ENCODE measurements around the gene ANKRD34C.

Gene ANKRD34C

DNA sequence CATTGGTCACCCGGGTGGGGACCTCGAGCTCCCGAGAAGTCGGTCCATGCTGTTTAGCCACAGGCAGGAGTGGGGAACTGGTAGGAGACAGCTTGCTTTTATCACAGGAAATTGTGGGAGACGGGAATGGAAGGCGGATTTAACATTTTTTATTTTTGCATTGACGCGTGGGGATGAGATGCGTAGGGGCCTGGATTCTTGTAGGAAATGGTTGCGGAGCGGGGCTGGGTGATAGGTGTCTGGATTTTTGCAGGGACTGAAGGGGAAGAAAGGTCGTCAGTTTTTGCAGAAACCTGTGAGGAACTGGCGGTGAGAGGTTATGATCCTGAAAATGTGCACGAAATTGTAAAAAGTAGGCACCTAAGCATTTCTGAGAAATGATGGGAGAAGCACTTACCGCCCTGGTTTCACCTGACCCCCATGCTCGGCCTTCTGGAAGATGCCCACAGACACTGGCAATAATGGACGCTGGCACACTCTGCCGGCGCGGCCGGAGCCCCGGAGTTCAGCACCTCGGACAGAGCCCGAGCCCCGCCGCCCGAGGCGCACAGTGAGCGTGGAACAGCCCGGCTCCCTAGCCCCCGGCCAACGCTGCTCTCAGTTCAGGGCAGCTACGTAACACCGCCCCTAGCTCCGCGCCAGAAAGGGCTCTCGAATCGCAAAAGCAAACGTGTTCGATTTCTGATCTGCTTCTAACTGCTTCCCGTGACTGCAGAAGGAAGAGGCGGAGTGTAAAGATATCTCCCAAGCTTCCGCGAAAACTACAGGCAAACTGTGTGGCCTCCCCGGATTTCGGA, 928 bp downstream of the ANKRD34C start (continued):
- TF ChIP-seq, protein P1, sequence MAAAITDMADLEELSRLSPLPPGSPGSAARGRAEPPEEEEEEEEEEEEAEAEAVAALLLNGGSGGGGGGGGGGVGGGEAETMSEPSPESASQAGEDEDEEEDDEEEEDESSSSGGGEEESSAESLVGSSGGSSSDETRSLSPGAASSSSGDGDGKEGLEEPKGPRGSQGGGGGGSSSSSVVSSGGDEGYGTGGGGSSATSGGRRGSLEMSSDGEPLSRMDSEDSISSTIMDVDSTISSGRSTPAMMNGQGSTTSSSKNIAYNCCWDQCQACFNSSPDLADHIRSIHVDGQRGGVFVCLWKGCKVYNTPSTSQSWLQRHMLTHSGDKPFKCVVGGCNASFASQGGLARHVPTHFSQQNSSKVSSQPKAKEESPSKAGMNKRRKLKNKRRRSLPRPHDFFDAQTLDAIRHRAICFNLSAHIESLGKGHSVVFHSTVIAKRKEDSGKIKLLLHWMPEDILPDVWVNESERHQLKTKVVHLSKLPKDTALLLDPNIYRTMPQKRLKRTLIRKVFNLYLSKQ (tag by site-specific recombination; IDR thresholded peaks at IDR 0.05; ENCODE audit: borderline replicate concordance), result no peak
- TF ChIP-seq, protein P2, sequence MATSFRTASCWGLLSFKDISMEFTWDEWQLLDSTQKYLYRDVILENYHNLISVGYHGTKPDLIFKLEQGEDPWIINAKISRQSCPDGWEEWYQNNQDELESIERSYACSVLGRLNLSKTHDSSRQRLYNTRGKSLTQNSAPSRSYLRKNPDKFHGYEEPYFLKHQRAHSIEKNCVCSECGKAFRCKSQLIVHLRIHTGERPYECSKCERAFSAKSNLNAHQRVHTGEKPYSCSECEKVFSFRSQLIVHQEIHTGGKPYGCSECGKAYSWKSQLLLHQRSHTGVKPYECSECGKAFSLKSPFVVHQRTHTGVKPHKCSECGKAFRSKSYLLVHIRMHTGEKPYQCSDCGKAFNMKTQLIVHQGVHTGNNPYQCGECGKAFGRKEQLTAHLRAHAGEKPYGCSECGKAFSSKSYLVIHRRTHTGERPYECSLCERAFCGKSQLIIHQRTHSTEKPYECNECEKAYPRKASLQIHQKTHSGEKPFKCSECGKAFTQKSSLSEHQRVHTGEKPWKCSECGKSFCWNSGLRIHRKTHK (tag by site-specific recombination; IDR thresholded peaks at IDR 0.05), result no peak
- peak; percentile 48 for TF ChIP-seq ZBTB8A (tag by site-specific recombination; IDR thresholded peaks at IDR 0.05)
- TF ChIP-seq, protein P3, sequence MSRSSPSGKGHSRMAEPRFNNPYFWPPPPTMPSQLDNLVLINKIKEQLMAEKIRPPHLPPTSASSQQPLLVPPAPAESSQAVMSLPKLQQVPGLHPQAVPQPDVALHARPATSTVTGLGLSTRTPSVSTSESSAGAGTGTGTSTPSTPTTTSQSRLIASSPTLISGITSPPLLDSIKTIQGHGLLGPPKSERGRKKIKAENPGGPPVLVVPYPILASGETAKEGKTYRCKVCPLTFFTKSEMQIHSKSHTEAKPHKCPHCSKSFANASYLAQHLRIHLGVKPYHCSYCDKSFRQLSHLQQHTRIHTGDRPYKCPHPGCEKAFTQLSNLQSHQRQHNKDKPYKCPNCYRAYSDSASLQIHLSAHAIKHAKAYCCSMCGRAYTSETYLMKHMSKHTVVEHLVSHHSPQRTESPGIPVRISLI (tag by site-specific recombination; IDR thresholded peaks at IDR 0.05), result no peak
- TF ChIP-seq YY2 (tag by site-specific recombination; IDR thresholded peaks at IDR 0.05), result no peak
- TF ChIP-seq, protein P4, sequence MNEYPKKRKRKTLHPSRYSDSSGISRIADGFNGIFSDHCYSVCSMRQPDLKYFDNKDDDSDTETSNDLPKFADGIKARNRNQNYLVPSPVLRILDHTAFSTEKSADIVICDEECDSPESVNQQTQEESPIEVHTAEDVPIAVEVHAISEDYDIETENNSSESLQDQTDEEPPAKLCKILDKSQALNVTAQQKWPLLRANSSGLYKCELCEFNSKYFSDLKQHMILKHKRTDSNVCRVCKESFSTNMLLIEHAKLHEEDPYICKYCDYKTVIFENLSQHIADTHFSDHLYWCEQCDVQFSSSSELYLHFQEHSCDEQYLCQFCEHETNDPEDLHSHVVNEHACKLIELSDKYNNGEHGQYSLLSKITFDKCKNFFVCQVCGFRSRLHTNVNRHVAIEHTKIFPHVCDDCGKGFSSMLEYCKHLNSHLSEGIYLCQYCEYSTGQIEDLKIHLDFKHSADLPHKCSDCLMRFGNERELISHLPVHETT (tag by site-specific recombination; IDR thresholded peaks at IDR 0.05), result no peak
- TF ChIP-seq ZNF324 (tag by site-specific recombination; IDR thresholded peaks at IDR 0.05), result 0 out of 2 replicates have a peak, but pooled peaks have one; percentile 30
- TF ChIP-seq, protein P5, sequence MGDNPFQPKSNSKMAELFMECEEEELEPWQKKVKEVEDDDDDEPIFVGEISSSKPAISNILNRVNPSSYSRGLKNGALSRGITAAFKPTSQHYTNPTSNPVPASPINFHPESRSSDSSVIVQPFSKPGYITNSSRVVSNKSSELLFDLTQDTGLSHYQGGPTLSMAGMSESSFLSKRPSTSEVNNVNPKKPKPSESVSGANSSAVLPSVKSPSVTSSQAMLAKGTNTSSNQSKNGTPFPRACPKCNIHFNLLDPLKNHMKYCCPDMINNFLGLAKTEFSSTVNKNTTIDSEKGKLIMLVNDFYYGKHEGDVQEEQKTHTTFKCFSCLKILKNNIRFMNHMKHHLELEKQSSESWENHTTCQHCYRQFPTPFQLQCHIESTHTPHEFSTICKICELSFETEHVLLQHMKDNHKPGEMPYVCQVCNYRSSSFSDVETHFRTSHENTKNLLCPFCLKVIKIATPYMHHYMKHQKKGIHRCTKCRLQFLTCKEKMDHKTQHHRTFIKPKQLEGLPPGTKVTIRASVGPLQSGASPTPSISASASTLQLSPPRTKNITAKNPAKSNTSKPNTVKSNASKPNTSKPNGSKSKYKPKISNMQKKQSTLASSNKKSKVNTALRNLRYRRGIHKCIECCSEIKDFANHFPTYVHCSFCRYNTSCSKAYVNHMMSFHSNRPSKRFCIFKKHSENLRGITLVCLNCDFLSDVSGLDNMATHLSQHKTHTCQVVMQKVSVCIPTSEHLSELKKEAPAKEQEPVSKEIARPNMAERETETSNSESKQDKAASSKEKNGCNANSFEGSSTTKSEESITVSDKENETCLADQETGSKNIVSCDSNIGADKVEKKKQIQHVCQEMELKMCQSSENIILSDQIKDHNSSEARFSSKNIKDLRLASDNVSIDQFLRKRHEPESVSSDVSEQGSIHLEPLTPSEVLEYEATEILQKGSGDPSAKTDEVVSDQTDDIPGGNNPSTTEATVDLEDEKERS (tag by site-specific recombination; IDR thresholded peaks at IDR 0.05), result no peak
- TF ChIP-seq, protein P6, sequence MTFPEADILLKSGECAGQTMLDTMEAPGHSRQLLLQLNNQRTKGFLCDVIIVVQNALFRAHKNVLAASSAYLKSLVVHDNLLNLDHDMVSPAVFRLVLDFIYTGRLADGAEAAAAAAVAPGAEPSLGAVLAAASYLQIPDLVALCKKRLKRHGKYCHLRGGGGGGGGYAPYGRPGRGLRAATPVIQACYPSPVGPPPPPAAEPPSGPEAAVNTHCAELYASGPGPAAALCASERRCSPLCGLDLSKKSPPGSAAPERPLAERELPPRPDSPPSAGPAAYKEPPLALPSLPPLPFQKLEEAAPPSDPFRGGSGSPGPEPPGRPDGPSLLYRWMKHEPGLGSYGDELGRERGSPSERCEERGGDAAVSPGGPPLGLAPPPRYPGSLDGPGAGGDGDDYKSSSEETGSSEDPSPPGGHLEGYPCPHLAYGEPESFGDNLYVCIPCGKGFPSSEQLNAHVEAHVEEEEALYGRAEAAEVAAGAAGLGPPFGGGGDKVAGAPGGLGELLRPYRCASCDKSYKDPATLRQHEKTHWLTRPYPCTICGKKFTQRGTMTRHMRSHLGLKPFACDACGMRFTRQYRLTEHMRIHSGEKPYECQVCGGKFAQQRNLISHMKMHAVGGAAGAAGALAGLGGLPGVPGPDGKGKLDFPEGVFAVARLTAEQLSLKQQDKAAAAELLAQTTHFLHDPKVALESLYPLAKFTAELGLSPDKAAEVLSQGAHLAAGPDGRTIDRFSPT (tag by site-specific recombination; IDR thresholded peaks at IDR 0.05), result peak; percentile 82
- 0 out of 2 replicates have a peak, but pooled peaks have one; percentile 68 for TF ChIP-seq HOXC10 (CRISPR knock-in tag; IDR thresholded peaks at IDR 0.05)
- no peak for TF ChIP-seq ZNF549 (tag by site-specific recombination; IDR thresholded peaks at IDR 0.05)
- TF ChIP-seq, protein P7, sequence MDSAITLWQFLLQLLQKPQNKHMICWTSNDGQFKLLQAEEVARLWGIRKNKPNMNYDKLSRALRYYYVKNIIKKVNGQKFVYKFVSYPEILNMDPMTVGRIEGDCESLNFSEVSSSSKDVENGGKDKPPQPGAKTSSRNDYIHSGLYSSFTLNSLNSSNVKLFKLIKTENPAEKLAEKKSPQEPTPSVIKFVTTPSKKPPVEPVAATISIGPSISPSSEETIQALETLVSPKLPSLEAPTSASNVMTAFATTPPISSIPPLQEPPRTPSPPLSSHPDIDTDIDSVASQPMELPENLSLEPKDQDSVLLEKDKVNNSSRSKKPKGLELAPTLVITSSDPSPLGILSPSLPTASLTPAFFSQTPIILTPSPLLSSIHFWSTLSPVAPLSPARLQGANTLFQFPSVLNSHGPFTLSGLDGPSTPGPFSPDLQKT (IDR thresholded peaks at IDR 0.05; ENCODE audit: borderline replicate concordance, low read depth, low read length), result no peak
- 0 out of 2 replicates have a peak, but pooled peaks have one; percentile 38 for TF ChIP-seq ZSCAN30 (tag by site-specific recombination; IDR thresholded peaks at IDR 0.05)
- TF ChIP-seq, protein P8, sequence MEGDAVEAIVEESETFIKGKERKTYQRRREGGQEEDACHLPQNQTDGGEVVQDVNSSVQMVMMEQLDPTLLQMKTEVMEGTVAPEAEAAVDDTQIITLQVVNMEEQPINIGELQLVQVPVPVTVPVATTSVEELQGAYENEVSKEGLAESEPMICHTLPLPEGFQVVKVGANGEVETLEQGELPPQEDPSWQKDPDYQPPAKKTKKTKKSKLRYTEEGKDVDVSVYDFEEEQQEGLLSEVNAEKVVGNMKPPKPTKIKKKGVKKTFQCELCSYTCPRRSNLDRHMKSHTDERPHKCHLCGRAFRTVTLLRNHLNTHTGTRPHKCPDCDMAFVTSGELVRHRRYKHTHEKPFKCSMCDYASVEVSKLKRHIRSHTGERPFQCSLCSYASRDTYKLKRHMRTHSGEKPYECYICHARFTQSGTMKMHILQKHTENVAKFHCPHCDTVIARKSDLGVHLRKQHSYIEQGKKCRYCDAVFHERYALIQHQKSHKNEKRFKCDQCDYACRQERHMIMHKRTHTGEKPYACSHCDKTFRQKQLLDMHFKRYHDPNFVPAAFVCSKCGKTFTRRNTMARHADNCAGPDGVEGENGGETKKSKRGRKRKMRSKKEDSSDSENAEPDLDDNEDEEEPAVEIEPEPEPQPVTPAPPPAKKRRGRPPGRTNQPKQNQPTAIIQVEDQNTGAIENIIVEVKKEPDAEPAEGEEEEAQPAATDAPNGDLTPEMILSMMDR (tag by site-specific recombination; IDR thresholded peaks at IDR 0.05), result no peak
- no peak for TF ChIP-seq ZXDB (tag by site-specific recombination; IDR thresholded peaks at IDR 0.05)
- TF ChIP-seq ZNF777 (tag by site-specific recombination; IDR thresholded peaks at IDR 0.05; ENCODE audit: borderline replicate concordance), result no peak
- TF ChIP-seq, protein P9, sequence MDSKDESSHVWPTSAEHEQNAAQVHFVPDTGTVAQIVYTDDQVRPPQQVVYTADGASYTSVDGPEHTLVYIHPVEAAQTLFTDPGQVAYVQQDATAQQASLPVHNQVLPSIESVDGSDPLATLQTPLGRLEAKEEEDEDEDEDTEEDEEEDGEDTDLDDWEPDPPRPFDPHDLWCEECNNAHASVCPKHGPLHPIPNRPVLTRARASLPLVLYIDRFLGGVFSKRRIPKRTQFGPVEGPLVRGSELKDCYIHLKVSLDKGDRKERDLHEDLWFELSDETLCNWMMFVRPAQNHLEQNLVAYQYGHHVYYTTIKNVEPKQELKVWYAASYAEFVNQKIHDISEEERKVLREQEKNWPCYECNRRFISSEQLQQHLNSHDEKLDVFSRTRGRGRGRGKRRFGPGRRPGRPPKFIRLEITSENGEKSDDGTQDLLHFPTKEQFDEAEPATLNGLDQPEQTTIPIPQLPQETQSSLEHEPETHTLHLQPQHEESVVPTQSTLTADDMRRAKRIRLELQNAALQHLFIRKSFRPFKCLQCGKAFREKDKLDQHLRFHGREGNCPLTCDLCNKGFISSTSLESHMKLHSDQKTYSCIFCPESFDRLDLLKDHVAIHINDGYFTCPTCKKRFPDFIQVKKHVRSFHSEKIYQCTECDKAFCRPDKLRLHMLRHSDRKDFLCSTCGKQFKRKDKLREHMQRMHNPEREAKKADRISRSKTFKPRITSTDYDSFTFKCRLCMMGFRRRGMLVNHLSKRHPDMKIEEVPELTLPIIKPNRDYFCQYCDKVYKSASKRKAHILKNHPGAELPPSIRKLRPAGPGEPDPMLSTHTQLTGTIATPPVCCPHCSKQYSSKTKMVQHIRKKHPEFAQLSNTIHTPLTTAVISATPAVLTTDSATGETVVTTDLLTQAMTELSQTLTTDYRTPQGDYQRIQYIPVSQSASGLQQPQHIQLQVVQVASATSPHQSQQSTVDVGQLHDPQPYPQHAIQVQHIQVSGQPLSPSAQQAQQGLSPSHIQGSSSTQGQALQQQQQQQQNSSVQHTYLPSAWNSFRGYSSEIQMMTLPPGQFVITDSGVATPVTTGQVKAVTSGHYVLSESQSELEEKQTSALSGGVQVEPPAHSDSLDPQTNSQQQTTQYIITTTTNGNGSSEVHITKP (tag by site-specific recombination; IDR thresholded peaks at IDR 0.05), result 0 out of 2 replicates have a peak, but pooled peaks have one; percentile 21
- TF ChIP-seq SCRT2 (tag by site-specific recombination; IDR thresholded peaks at IDR 0.05), result no peak
- TF ChIP-seq ZNF391 (tag by site-specific recombination; IDR thresholded peaks at IDR 0.05; ENCODE audit: borderline replicate concordance, low read depth), result no peak
